GM10248 (cell line): ENCODE results near the gene CACNA1C.

Source experiments
- CTCF ChIA-PET: fragments of 300-600 bp; sonication (Branson Sonifier 250); formaldehyde crosslinking; extraction: SDS; loops from one replicate; lab custom pipeline; 2021; ENCODE audit warnings: antibody characterized with exemption; lab: Yijun Ruan, JAX
- POLR2A ChIA-PET: fragments of 350-650 bp; sonication (Branson Sonifier 250); formaldehyde crosslinking; extraction: SDS; loops from one replicate; lab custom pipeline; 2020; ENCODE audit warnings: antibody characterized with exemption; lab: Yijun Ruan, JAX
- DNase-seq: peaks from one replicate; pipeline ENCODE4 v3.0.0; 2012; ENCODE audit errors: extremely low spot score
- TF ChIP-seq, protein P1 (sequence below): IDR thresholded peaks from 2 replicates; pipeline ENCODE4 v1.5.1; 2012; ENCODE audit warnings: mild to moderate bottlenecking, low read depth; ENCODE audit errors: extremely low read depth, missing control alignments, control extremely low read depth

CACNA1C gene

DNA sequence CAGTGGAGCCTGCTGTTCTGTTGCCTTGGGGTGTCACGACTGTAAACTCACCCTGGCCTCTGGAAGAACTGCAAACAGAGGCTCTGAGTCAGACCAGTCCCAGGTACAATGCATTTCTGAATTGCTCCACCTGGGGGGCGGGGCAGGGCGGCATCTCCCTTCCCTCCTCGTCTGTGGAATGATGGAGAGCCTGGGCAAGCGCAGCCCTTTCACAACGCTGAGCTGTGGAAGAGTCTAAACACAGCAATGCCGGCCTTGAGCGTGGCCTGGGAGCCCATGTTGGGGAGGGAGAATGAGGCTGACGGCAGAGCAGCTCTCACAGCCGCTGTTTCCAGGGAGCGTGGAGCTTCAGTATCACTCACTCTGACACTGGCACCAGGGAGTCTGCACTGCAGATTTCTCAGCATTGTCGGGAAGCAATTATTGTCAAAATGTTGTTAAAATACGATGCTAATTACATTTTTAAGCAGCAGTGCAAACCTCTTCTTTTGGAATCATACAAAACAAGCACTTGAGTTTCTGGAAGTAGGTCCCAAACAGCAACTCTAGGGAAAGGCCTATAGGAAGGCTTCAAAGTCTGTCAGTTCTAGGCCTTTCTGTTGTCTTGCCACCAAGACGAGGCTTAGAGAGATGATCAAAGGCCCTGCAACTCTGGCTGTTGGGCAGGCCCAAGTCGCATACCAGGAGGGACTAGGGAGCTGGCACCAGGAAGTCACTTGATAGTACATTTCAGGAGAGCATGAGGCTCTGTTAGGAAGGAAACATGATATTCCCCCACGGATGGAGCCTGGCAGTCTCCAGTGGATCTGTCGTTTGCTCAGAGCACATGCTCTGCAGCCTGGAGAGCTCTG, 498.0 kb downstream of the CACNA1C start:
- POLR2A ChIA-PET, result no interaction called here
- TF ChIP-seq, protein P1, sequence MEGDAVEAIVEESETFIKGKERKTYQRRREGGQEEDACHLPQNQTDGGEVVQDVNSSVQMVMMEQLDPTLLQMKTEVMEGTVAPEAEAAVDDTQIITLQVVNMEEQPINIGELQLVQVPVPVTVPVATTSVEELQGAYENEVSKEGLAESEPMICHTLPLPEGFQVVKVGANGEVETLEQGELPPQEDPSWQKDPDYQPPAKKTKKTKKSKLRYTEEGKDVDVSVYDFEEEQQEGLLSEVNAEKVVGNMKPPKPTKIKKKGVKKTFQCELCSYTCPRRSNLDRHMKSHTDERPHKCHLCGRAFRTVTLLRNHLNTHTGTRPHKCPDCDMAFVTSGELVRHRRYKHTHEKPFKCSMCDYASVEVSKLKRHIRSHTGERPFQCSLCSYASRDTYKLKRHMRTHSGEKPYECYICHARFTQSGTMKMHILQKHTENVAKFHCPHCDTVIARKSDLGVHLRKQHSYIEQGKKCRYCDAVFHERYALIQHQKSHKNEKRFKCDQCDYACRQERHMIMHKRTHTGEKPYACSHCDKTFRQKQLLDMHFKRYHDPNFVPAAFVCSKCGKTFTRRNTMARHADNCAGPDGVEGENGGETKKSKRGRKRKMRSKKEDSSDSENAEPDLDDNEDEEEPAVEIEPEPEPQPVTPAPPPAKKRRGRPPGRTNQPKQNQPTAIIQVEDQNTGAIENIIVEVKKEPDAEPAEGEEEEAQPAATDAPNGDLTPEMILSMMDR, result no peak
- CTCF ChIA-PET, result no interaction called here
- DNase-seq, result no peak

GRCh38 chr12:2551412-2551900, 498.7 kb downstream of the CACNA1C start:
- POLR2A ChIA-PET, result no interaction called here
- DNase-seq, result no peak
- TF ChIP-seq, protein P1, result no peak
- CTCF ChIA-PET, result no interaction called here

DNA sequence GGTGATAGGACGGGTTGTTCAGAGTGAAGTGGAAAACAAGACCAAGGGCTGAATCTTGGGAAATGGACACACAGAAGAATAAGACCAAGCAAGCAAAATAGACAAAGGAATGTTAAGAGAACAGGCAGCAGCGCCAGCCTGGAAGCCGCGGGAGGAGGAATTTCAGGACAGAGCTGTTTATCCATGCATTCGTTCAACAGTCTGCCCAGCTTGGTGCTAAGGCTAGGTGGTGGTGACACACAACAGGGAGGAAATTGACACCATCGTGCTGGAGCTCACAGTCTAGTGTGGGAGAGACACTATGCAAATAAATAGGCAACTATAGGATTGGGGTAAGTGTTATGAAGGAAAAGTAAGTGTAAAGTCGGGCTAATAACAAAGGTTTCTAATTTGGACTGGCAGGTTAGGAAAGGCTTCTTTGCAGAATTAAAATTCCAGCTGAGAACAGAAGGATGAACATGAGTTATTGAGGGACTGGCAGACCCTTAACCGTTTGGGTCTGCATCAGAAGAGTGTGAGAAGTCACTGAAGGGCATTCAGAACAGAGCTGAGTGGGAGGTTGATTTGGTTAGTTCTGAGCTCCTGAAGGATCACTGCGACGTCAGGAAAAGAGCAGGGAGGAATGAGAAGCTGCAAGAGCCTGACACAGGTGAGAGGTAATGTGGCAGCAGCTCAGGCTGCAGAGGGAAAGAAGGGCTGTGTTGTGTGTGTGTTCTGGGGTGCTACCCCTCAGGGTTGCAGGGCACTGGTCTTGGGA, 499.4 kb downstream of the CACNA1C start:
- no peak for DNase-seq
- CTCF ChIA-PET, result no interaction called here
- TF ChIP-seq, protein P1, result no peak
- POLR2A ChIA-PET, result no interaction called here

DNA sequence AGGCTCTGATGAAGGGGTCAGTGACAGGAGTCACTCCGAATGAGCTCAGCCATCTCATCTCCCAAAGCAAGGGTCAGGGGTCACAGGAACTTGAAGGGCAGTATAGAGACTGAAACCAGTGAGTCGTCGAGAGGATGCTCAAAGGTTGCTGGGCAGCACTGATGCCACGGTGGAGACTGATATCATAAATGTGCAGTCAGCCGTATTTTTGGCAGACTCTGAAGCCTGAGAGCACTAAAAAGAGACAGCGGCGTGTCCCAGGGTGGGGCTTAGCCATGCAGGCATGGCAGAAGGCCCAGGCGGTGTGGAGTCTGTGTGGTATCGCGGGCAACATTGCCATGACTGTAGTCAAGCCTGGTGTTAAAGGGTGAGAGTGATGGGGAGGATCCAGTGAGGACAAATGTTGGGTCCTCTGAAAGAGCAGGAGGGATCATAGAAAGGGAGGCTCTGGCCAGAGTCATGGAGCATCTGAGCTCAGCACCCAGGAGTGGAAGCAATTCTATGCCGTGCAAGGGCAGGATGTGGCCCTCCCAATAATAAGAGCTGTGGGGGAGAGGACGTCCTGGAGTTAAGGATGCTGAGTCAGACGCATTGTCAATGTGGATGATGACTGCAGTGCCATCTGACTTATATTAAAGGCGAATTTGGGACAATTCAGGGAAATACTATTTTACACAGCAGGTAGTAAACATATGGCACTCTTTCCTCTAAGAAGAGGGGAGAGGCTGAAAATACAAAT, 500.8 kb downstream of the CACNA1C start:
- TF ChIP-seq, protein P1, result no peak
- ChIA-PET POLR2A (no interaction called here), CTCF (no interaction called here)
- no peak for DNase-seq

- DNase-seq, result no peak
- TF ChIP-seq, protein P1, result no peak
- ChIA-PET POLR2A (no interaction called here), CTCF (no interaction called here)
These were observed 502.8 kb downstream of the CACNA1C start for GRCh38 chr12:2555487-2556082.
